GM13977 (cell line): ENCODE data around the gene TSPAN3.
A peak's percentile ranks its signal among the peaks of the same experiment; 100 is the strongest.

Source experiments
- DNase-seq: peaks from one replicate; pipeline ENCODE4 v3.0.0; 2012; ENCODE audit warnings: low spot score
- in situ Hi-C: fragments of 300-500 bp; cut with MboI; formaldehyde crosslinking; loops from one replicate; pipeline ENCODE4 v1.12.0; 2022; ENCODE audit warnings: low sequenced_read_pairs, low pct_unique_long_range_greater_than_20kb, mixed read lengths, inconsistent platforms; ENCODE audit not compliant: unreplicated experiment
- TF ChIP-seq, protein P1 (sequence below): IDR thresholded peaks from 2 replicates; pipeline ENCODE4 v1.5.1; 2012; ENCODE audit warnings: mild to moderate bottlenecking, control low read depth; ENCODE audit not compliant: insufficient read depth; ENCODE audit errors: extremely low read depth, missing control alignments

The TSPAN3 gene

DNA sequence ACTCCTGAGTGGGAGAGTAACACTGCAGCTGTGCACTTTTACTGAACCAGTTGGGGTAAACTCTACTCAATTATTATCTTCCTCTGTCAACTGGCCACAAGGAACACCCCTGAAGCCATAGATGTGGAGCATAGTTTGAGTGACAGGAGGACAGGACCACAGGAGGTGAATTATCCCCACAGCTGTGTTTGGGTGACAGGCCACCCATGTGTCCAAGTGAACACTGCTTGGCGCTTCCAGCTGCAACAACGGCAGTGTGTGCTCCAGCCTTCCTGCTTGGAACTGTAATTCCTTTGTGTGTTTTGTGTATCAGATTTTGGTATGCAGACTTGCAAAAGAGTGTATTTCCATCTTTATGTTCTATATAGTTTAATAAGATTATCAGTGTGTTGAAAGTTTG lies 20.2 kb upstream of the TSPAN3 start:
- in situ Hi-C loops, result no loop called here
- DNase-seq, result no peak
- TF ChIP-seq, protein P1, sequence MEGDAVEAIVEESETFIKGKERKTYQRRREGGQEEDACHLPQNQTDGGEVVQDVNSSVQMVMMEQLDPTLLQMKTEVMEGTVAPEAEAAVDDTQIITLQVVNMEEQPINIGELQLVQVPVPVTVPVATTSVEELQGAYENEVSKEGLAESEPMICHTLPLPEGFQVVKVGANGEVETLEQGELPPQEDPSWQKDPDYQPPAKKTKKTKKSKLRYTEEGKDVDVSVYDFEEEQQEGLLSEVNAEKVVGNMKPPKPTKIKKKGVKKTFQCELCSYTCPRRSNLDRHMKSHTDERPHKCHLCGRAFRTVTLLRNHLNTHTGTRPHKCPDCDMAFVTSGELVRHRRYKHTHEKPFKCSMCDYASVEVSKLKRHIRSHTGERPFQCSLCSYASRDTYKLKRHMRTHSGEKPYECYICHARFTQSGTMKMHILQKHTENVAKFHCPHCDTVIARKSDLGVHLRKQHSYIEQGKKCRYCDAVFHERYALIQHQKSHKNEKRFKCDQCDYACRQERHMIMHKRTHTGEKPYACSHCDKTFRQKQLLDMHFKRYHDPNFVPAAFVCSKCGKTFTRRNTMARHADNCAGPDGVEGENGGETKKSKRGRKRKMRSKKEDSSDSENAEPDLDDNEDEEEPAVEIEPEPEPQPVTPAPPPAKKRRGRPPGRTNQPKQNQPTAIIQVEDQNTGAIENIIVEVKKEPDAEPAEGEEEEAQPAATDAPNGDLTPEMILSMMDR, result no peak

DNA sequence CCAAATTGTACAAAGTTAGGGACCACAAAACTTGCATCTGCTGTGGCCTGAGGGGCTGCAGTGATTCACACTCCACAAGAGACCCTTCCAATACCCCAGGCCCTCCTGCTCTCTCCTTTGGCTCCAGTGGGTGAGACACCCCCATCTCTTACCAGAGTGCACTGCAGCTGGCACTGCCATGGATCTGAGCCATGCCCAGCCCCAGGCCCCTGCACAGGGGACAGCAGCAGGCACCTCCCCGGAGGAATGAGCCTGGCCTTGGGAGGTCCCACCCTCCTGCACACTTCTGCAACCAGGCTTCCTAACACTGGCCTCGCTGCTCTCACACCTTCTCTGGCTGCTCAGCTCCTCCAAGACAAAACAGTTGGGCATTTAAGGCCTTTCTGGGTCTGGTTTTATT lies 16.3 kb upstream of the TSPAN3 start:
- DNase-seq, result no peak
- TF ChIP-seq, protein P1, result no peak
- in situ Hi-C loops, result no loop called here

DNA sequence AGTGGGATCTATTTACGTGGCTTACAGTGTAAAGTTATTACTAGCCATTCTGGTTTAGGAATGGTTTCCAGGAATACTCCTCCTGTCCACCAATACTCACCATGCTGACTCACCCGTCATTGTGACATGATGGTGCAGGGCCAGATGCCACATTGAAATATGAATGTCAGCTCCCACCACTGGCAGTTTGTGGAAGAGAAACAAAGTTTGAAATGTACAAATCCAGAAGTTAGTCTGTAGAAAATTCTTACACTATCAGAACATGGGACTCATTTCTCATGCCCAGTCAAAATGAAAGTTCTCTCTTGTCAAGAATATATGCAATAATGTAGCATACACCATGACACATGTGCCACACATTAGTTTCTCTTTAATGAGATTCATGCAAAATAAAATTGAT lies 14.4 kb upstream of the TSPAN3 start:
- in situ Hi-C loops, result no loop called here
- peak; percentile 65 for DNase-seq
- TF ChIP-seq, protein P1, result no peak

DNA sequence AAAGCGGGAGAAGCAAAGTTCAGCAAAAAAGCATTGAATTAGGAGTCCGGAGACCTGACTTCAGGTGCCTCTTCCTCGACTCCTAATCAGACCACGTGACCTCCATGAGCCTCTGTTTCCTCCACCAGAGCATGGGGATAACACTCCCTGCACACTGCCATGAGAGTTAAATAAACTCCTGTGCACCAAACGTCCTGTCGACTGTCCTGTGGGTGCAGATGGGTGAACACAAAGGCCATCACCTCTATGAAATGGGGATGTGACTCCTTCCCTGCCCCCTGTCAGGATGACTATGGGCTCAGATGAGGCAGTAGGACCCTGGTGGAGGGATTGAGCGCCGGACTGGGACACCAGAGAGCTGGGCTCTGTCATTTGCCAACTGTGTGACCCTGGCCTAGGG lies 13.5 kb upstream of the TSPAN3 start:
- DNase-seq, result no peak
- in situ Hi-C loops, result no loop called here
- TF ChIP-seq, protein P1, result no peak

DNA sequence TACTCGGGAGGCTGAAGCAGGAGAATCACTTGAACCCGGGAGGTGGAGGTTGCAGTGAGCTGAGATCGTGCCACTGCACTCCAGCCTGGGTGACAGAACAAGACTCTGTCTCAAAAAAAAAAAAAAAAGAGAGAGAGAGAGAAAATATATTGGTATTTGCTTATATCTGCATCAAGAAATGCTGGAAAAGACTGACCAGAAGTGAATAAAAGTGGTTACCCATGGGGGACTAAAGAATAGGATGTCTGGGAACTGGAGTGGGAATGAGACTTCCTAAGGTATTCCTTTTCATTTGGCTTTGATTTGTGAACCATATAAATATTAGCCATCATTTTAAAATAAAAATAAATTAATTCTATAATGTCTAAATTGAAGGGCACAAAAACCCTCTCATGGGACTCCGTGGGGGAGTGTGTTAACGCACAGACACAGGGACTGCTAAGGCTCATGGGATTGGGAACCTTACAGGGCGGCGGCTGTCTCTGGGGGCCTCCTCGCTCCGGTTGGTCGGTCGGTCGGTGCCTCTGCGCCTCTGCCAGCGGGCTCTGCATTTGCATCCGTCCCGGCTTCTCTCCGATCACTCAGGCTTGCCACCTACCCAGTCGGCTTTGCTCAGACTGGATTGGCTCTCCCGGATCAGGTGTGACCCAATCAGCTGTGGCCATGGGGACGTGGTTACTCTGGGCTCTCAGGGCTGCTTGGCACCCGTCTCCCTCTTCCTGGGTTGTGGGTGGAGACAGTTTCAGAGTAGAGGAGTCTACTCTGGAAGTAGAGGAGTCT lies 12.7 kb upstream of the TSPAN3 start:
- DNase-seq, result peak; percentile 48
- TF ChIP-seq, protein P1, result no peak
- in situ Hi-C loops, result no loop called here

DNA sequence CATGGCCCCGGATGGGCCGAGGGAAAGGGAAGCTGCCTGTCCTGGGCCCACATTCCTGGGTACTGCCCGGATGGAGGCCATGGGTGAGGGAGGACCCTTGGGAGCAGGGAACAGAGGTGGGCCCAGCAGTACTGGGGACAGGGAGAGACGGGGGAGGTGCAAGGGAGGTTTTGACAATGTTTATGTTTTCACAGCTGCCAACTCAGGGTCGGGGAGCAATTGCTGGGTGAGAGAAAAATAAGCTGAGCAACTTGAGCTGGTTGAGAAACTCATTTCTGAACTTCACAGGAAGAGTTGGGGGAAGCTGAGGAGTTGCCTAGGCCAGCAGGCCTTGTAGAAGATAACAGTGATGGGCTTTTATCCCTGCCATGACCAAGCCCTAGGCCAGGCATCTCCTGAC lies 11.1 kb upstream of the TSPAN3 start:
- no peak for DNase-seq
- in situ Hi-C loops, result no loop called here
- TF ChIP-seq, protein P1, result no peak
